Hindlimb muscle (tissue), 1 donor: ENCODE data around the gene PPFIBP1. TPM values are rescaled to one million over a fixed set of nuclear protein-coding genes. Genes with fewer than 3 reads are reported as not detected.
A peak's percentile ranks its signal among the peaks of the same experiment; 100 is the strongest.

ENCODE experiments used
- DNase-seq: peaks from one replicate; pipeline ENCODE4 v3.0.0-alpha.2; 2013
- polyA plus RNA-seq: library from polyadenylated mRNA; unstranded; fragments of 120-200 nt; gene quantifications from one replicate; pipeline ENCODE4 v1.2.1, GENCODE V29; 2013; ENCODE audit not compliant: insufficient read length

PPFIBP1 gene
- polyA plus RNA-seq, 1 donor = 36.8 TPM

GRCh38 chr12:27673101-27673718 is 149.2 kb downstream of the PPFIBP1 start:
- peak; percentile 70 for DNase-seq

- no peak for DNase-seq
Observed at GRCh38 chr12:27674989-27675388, 151.0 kb downstream of the PPFIBP1 start.

DNA sequence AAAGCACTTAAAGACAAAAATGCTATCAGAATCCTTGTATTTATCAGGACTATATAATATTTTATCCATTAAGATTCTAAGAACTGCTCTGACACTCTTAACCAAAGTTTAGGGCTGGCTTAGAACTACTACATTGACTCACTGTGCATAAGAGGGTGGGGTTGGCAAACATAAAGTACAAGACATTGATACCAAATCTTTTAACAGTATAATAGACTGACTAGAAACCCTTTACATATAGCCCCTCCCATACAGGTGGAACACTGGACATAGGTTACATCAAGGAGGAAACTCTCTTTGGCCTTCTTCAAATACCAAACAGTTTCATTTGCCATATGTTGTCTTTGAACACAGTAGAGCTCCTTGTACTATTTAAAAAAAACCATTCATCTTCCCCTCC is 156.6 kb downstream of the PPFIBP1 start:
- DNase-seq = no peak

DNA sequence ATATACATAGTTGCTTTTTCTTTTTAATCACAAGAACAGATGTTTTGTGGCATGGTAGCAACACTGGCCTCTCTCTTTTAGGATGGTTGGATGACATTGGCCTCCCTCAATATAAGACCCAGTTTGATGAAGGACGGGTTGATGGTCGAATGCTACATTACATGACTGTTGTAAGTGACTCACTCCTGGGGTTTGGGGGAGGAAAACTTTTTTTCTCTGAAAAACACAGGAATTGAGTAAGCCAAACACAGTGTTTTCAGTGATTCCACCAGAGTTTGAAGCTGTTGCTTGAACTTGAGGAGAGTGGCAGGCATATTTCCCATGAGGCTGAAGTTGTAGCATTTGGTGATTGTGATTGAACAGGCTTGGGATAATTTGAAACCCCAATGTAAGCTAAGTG is 158.5 kb downstream of the PPFIBP1 start:
- no peak for DNase-seq

GRCh38 chr12:27685274-27685673 is 161.3 kb downstream of the PPFIBP1 start:
- no peak for DNase-seq

- DNase-seq = no peak
Observed at GRCh38 chr12:27686147-27686546, 162.1 kb downstream of the PPFIBP1 start.

DNA sequence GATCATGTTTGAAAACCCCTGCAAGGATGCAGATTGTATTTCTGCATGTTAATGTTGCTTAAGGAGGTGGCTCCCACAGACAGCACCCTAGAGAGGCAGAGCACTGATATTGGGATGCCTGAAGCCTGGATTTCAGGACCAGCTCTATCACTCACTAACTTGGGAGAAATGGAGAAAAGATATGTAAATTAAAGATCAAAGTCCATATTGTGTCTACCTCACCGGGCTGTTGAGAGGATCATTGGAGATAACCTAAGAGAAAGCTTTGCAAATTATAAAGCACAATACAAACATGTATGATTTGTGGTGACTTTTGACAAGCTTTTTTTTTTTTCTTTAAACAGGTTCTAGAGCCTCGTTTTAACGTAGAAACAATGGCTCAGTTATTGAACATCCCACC is 164.7 kb downstream of the PPFIBP1 start:
- no peak for DNase-seq

GRCh38 chr12:27689558-27690180 is 165.7 kb downstream of the PPFIBP1 start:
- DNase-seq = no peak

- no peak for DNase-seq
Observed at GRCh38 chr12:27693403-27693802, 169.4 kb downstream of the PPFIBP1 start.

DNA sequence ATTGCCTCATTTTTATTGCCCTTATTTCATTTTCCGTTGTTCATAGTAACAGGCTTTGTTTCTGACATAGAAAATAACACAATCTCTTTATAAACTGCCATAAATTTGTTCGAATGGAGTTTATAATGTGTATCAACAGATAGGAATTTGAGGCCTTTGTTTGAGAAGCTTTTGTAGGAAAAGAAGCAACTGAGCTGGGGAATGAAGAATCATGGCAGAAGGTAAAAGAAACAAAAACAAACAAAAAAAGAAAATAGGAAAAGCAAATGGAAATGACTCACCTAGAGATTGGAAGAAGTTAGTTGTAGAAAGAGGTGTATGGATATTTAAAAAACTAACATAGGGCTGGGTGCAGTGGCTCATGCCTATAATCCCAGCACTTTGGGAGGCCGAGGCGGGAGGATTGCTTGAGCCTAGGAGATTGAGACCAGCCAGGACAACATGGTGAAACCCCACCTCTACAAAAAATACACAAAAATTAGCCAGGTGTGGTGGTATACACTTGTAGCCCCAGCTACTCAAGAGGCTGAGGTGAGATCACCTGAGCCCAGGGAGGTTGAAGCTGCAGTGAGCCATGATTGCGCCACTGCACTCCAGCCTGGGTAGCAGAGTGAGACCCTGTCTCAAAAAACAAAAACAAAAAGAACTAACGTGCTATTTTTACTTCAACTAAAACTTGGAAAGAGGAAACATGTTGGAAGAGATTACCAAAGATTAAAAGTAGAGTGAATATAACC is 171.7 kb downstream of the PPFIBP1 start:
- no peak for DNase-seq

- DNase-seq = no peak
Observed at GRCh38 chr12:27696293-27696652, 172.3 kb downstream of the PPFIBP1 start, which contains the start of gene REP15. REP15 (plus strand) TSS chr12:27696447; CDS start chr12:27696563, 116 bp downstream.

DNA sequence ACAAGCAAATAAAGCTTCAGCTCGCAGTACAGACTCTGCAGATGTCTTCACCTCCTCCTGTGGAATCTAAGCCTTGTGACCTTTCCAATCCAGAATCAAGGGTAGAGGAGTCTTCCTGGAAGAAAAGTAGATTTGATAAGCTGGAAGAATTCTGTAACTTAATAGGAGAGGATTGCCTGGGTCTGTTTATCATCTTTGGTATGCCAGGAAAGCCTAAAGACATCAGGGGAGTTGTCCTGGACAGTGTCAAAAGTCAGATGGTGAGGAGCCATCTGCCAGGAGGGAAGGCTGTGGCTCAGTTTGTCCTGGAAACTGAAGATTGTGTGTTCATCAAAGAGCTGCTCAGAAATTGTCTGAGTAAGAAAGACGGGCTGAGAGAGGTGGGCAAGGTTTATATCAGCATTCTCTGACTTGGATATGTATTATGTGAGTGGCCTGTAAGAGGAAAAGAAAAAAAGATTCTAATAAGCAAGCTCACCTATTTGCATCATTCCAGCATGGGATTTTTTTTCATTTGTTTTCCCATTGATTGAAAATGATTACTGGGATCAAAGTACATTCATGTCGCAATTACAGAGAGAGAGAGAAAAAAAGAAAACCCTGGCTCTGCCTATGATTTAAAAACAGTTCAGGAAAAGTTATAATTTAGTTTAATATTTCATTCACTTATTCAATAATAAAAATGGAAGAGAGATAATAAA is 173.0 kb downstream of the PPFIBP1 start:
- DNase-seq = no peak

DNA sequence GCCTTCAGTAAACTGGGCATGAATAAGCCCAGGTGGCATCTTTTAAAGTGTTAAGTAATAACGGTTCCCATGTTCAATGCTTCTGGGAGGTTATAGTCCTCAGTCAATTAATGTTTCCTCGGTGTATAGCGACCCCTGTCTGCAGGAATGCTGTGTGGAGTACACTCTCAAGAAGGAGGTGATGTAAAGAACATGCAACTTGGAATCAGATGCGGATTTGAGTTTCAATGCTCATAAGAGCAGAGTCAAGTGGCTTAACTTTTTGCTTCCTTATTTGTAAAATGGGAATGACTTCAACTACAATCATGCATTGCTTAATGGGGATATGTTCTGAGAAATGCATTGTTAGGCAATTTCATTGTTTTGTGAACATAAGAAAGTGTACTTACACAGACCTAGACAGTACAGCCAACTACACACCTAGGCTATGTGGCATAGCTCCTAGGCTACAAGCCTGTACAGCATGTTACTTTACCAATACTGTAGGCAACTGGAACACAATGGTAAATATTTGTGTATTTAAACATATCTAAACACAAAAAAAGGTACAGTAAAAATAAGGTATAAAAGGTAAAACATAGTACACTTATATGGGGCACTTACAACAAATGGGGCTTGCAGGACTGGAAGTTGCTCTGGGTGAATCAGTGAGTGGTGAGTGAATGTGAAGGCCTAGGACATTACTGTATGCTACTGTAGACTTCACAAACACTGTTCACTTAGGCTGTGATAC is 179.9 kb downstream of the PPFIBP1 start:
- peak; percentile 63 for DNase-seq

GRCh38 chr12:27705263-27705662 is 181.3 kb downstream of the PPFIBP1 start:
- DNase-seq = no peak

DNA sequence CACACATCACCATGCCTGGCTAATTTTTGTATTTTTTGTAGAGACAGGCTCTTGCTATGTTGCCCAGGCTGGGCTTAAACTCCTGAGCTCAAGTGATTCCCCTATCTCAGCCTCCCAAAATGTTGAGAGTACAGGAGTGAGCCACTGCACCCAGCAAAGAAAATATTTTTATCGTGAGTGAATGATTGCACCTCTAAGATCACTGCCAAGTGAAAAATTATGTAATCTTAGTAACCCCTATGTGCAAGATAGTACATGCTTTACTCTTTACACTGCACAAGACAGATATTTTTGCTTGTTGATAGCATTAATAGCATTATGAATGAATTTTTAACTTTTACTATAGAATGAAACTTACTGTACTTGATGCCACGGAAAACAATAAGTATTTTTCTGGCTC is 183.2 kb downstream of the PPFIBP1 start:
- DNase-seq = no peak

DNA sequence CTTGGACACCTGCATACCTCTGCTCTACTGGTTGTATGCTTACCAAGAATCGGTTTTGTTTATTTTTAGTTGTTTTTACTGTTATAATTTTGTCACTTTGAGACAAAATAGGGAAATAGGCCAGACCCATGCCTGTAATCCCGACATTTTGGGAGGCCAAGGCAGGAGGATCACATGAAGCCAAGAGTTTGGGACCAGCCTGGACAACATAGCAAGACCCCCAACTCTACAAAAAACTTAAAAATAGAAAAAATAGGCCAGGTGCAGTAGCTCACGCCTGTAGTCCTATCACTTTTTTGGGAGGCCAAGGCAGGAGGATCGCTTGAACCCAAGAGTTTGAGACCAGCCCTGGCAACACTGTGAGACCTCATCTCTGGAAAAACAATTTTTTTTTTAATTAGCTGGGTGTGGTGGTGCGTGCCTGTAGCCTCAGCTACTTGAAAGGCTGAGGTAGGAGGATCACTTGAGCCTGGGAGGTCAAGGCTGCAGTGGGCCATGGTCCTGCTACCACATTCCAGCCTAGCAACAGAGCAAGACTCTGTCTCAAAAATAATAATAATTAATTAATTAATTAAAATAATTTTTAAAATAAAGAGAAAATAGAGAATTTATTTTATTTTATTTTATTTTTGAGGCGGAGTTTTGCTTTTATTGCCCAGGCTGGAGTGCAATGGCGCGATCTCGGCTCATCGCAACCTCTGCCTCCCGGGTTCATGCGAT is 185.4 kb downstream of the PPFIBP1 start:
- DNase-seq = no peak

DNA sequence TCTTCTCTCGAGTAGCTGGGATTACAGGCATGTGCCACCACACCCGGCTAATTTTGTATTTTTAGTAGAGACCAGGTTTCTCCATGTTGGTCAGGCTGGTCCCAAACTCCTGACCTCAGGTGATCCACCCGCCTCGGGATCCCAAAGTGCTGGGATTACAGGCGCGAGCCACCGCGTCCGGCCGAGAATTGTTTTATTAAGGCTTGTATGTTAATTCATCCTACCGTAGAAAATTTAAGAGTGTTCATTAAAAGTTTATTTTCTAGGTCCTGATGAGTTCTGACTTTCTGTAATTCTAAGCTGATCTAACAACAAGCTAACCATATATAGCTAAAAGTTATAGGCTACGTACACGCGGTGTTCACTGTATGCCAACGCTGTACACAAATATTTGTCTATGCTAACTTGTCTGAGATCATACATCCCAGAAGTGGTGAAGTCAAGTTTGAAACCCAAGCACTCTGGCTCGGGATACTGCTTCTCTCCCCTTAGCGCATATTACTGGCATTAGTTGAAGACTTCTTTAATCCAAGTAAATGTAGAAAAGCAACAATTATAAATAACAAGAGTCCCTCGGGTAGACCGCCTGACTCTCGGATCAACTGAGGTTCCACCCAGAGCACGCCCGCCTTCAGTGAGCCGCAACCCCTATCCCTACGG is 186.1 kb downstream of the PPFIBP1 start:
- DNase-seq = no peak

GRCh38 chr12:27710592-27711316 is 186.7 kb downstream of the PPFIBP1 start, which contains the start of gene MRPS35:
MRPS35 (plus strand) TSS chr12:27710832; CDS start chr12:27710844, 12 bp downstream.
- DNase-seq = peak; percentile 94

GRCh38 chr12:27711317-27711682 is 187.3 kb downstream of the PPFIBP1 start:
- DNase-seq = peak; percentile 4

DNA sequence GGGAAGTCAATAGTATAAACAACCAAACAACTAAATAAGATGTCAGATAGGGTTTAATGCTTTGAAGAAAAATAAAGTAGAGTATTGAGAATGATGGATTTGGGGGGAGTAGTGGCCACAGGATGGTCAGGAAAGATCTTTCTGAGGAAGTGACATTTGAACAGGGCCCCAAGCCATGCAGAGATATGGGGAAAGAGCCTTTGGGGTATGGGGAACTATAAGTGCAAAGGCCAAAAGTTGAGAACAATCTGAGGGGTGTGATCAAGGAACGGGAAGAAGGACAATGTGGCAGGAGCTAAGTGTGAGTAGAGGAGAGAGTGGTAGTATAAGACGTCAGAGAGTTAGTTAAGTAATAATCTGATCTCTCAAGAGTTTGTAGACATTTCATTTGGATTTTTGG is 188.0 kb downstream of the PPFIBP1 start:
- DNase-seq = no peak

DNA sequence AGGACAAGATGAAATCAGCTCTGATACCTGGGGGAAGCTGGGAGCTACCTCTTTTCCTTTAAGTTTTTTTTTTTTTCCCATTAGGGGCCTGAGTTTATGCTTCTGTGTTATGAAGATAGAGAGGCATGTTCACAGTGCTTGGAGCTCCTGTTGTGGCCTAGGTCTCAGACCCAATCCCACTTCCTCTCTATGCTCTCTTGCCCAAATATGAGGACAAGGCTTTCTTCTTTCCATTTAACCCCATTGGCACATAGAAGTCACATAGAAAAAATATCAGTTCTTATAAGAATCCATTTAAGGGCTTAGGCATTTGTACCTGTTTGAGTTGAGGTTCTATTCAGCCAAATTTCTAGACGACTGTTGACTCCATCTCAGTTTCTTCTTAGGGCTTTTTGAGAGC is 199.2 kb downstream of the PPFIBP1 start:
- DNase-seq = no peak
